IMR-90 (cell line): ENCODE data around the gene PROM2. TPM values are rescaled to one million over a fixed set of nuclear protein-coding genes. Genes with fewer than 3 reads are reported as not detected.

ENCODE experiments used
- ATAC-seq: fragments of 200-7000 bp; cut with Tn5 transposase; 2 replicates; pipeline ENCODE4 v1.9.1; 2020; ENCODE audit warnings: low read depth, mild to moderate bottlenecking, moderate library complexity
- BruUV-seq: library from RNA; stranded (reverse); fragments of 400-500 nt; replicated peaks from 2 replicates; lab custom pipeline; 2021; lab: Mats Ljungman, UMichigan
- CTCF ChIA-PET: fragments of 300-600 bp; formaldehyde crosslinking; extraction: SDS; loops from one replicate; lab custom pipeline; 2021; ENCODE audit warnings: antibody characterized with exemption; lab: Yijun Ruan, JAX
- POLR2A ChIA-PET: fragments of 300-600 bp; sonication (Branson Sonifier 250); formaldehyde crosslinking; loops from one replicate; lab custom pipeline; 2022; ENCODE audit warnings: antibody characterized with exemption; ENCODE audit not compliant: unreplicated experiment; lab: Charles Lee
- DNase-seq: peaks from one replicate; pipeline ENCODE4 v3.0.0; 2013
- H2AFZ ChIP-seq: replicated peaks from 2 replicates; pipeline ENCODE3; 2013; ENCODE audit warnings: low read length, mild to moderate bottlenecking; ENCODE audit not compliant: poor library complexity
- H2AK5ac ChIP-seq: 2 replicates; pipeline ENCODE4 v1.6.1; 2013; ENCODE audit warnings: low read depth, low read length, inconsistent platforms
- H2AK9ac ChIP-seq: replicated peaks from 2 replicates; pipeline ENCODE3; 2013; ENCODE audit warnings: mild to moderate bottlenecking, low read depth, low read length, moderate library complexity; ENCODE audit not compliant: poor library complexity
- H2BK120ac ChIP-seq: 2 replicates; pipeline ENCODE4 v1.6.1; 2013; ENCODE audit warnings: low read depth, low read length, inconsistent platforms
- H2BK15ac ChIP-seq: 3 replicates; pipeline ENCODE4 v1.6.1; 2013; ENCODE audit warnings: low read depth, low read length, inconsistent platforms
- H2BK20ac ChIP-seq: 2 replicates; pipeline ENCODE4 v1.6.1; 2013; ENCODE audit warnings: low read depth, mild to moderate bottlenecking, inconsistent platforms, low read length, moderate library complexity
- H2BK5ac ChIP-seq: 2 replicates; pipeline ENCODE4 v1.6.1; 2013; ENCODE audit warnings: mild to moderate bottlenecking, low read depth, low read length, inconsistent platforms; ENCODE audit not compliant: poor library complexity, severe bottlenecking
- H3K14ac ChIP-seq: replicated peaks from 2 replicates; pipeline ENCODE4 v1.6.1; 2013; ENCODE audit warnings: low read depth, low read length, inconsistent platforms
- H3K18ac ChIP-seq: 2 replicates; pipeline ENCODE4 v1.6.1; 2013; ENCODE audit warnings: low read depth, low read length, control low read depth
- H3K23ac ChIP-seq: 2 replicates; pipeline ENCODE4 v1.6.1; 2013; ENCODE audit warnings: low read depth, low read length, inconsistent platforms
- H3K27ac ChIP-seq: 2 replicates; pipeline ENCODE4 v1.5.1; 2013; ENCODE audit warnings: mild to moderate bottlenecking, control low read depth, low read length; ENCODE audit not compliant: insufficient read depth
- H3K27me3 ChIP-seq: 2 replicates; pipeline ENCODE4 v1.6.1; 2013; ENCODE audit warnings: low read length; ENCODE audit not compliant: control insufficient read depth, insufficient read depth
- H3K36me3 ChIP-seq: 2 replicates; pipeline ENCODE4 v1.6.1; 2013; ENCODE audit warnings: low read length, mixed read lengths; ENCODE audit not compliant: control insufficient read depth, insufficient read depth
- H3K4ac ChIP-seq: 2 replicates; pipeline ENCODE4 v1.6.1; 2013; ENCODE audit warnings: low read depth, low read length, inconsistent platforms
- H3K4me1 ChIP-seq: 2 replicates; pipeline ENCODE4 v1.6.1; 2013; ENCODE audit warnings: low read length, mixed read lengths; ENCODE audit not compliant: control insufficient read depth, insufficient read depth
- H3K4me2 ChIP-seq: 2 replicates; pipeline ENCODE4 v1.6.1; 2013; ENCODE audit warnings: low read depth, mild to moderate bottlenecking, control low read depth, low read length, moderate library complexity
- H3K4me3 ChIP-seq: 2 replicates; pipeline ENCODE4 v1.5.1; 2013; ENCODE audit warnings: low read depth, mild to moderate bottlenecking, control low read depth, low read length, moderate library complexity; ENCODE audit not compliant: insufficient read depth
- H3K56ac ChIP-seq: 2 replicates; pipeline ENCODE4 v1.6.1; 2013; ENCODE audit warnings: low read length, inconsistent platforms; ENCODE audit not compliant: insufficient read depth; ENCODE audit errors: extremely low read depth
- H3K79me1 ChIP-seq, 2 experiments: 2 replicates each; pipeline ENCODE4 v1.6.1; 2013; ENCODE audit warnings: low read length in 2 of 2, inconsistent platforms in 1 of 2, low read depth in 1 of 2
- H3K9ac ChIP-seq: 2 replicates; pipeline ENCODE4 v1.6.1; 2013; ENCODE audit warnings: low read depth, low read length, control low read depth
- H3K9me1 ChIP-seq: 2 replicates; pipeline ENCODE4 v1.6.1; 2013; ENCODE audit warnings: low read length, inconsistent platforms; ENCODE audit not compliant: insufficient read depth
- H3K9me3 ChIP-seq: 2 replicates; pipeline ENCODE4 v1.6.1; 2013; ENCODE audit warnings: low read length; ENCODE audit not compliant: control insufficient read depth, insufficient read depth
- H4K20me1 ChIP-seq: 2 replicates; pipeline ENCODE4 v1.6.1; 2013; ENCODE audit warnings: low read length, inconsistent platforms; ENCODE audit not compliant: insufficient read depth
- H4K5ac ChIP-seq: 2 replicates; pipeline ENCODE4 v1.6.1; 2013; ENCODE audit warnings: mild to moderate bottlenecking, low read depth, low read length, control low read depth
- H4K8ac ChIP-seq, 2 experiments: 2 replicates each; pipeline ENCODE4 v1.6.1; 2013; ENCODE audit warnings: low read depth in 2 of 2, low read length in 2 of 2, control low read depth in 1 of 2, inconsistent platforms in 1 of 2
- H4K91ac ChIP-seq: 2 replicates; pipeline ENCODE4 v1.6.1; 2013; ENCODE audit warnings: low read depth, low read length, inconsistent platforms; ENCODE audit not compliant: insufficient read depth
- BHLHE40 ChIP-seq: fragments of 150-350 bp; IDR thresholded peaks from 2 replicates; pipeline ENCODE4 v1.6.1; 2016; ENCODE audit warnings: mild to moderate bottlenecking, low read depth, low read length
- FOS ChIP-seq: fragments of 150-350 bp; IDR thresholded peaks from 2 replicates; pipeline ENCODE4 v1.6.1; 2016; ENCODE audit warnings: low read depth, low read length
- MAFK ChIP-seq: IDR thresholded peaks from 2 replicates; pipeline ENCODE4 v1.6.1; 2012; ENCODE audit warnings: low read depth, low read length, improper control_type of control experiment
- MXI1 ChIP-seq: IDR thresholded peaks from 2 replicates; pipeline ENCODE4 v1.6.1; 2012; ENCODE audit warnings: low read depth, mild to moderate bottlenecking, low read length, moderate library complexity, borderline replicate concordance
- POLR2A ChIP-seq: IDR thresholded peaks from 2 replicates; pipeline ENCODE4 v1.6.1; 2012; ENCODE audit warnings: mild to moderate bottlenecking, low read depth, low read length
- RCOR1 ChIP-seq: IDR thresholded peaks from 2 replicates; pipeline ENCODE4 v1.6.1; 2012; ENCODE audit warnings: mild to moderate bottlenecking, low read length, improper control_type of control experiment; ENCODE audit not compliant: insufficient replicate concordance
- WGBS, 2 experiments: methylation state at CpG; one replicate each; pipeline versions ENCODE4 v1.1.5 to v1.1.7; 2013; ENCODE audit warnings: missing lambda C conversion rate in 2 of 2; ENCODE audit not compliant: insufficient read length in 1 of 2; ENCODE audit errors: extremely low coverage in 2 of 2; 5-methylcytosine and 5-hydroxymethylcytosine counted together
- dilution Hi-C: fragments of 300-500 bp; cut with HindIII; formaldehyde crosslinking; loops from one replicate; pipeline ENCODE4 v1.14.3; 2018; ENCODE audit warnings: low sequenced_read_pairs; ENCODE audit not compliant: unreplicated experiment
- in situ Hi-C: fragments of 300-500 bp; cut with MboI; formaldehyde crosslinking; loops from 3 replicates; pipeline ENCODE4 v1.14.3; 2019; ENCODE audit warnings: low sequenced_read_pairs, inconsistent platforms, mixed read lengths
- intact Hi-C: fragments of 100-400 bp; cut with micrococcal nuclease; formaldehyde crosslinking; loops from 2 replicates; pipeline ENCODE4 v1.10.0; 2022
- polyA plus RNA-seq, 3 experiments: library from polyadenylated mRNA; depleted of rRNA; stranded (reverse); fragments of >200 nt; gene quantifications; 2 replicates each; pipeline ENCODE4 v1.2.3, GENCODE V29; 2012; ENCODE audit warnings: low replicate concordance in 1 of 3
- total RNA-seq: library from RNA; depleted of rRNA; stranded (reverse); fragments of >200 nt; gene quantifications from 2 replicates; pipeline ENCODE4 v1.2.3, GENCODE V29; 2012
- TF ChIP-seq, protein P1 (sequence below): fragments of 150-350 bp; IDR thresholded peaks from 2 replicates; pipeline ENCODE4 v1.6.1; 2017; ENCODE audit warnings: mild to moderate bottlenecking, antibody characterized with exemption, low read length, low read depth
- TF ChIP-seq, protein P2 (sequence below): conservative IDR thresholded peaks from 2 replicates; pipeline ENCODE4 v1.5.1; 2012; ENCODE audit warnings: mild to moderate bottlenecking, low read depth, low read length, improper control_type of control experiment

PROM2 gene
- total and polyA plus RNA-seq, 2 of the 4 experiments (the other 2 are of a cell fraction) = 0.26 TPM; not detected in 1

- Histone ChIP-seq H3K79me1 (no peaks in the 10 kb centered on the region), H3K36me3 (no peaks in the 10 kb centered on the region), H2AK5ac (no peak overlapping the region), H3K14ac (no peak overlapping the region), H3K27me3 (peaks cover 40% of the 10 kb centered on the region), H3K23ac (no peak overlapping the region), H3K9ac (no peak overlapping the region), H3K27ac (no peak overlapping the region), H2BK5ac (no peak overlapping the region), H3K4me2 (no peak overlapping the region), H2AK9ac (no peak overlapping the region), H4K8ac (no peak overlapping the region), H2AFZ (no peak overlapping the region), H3K4me3 (no peak overlapping the region), H3K4me1 (no peaks in the 10 kb centered on the region), H4K91ac (no peak overlapping the region), H3K56ac (no peak overlapping the region), H3K9me1 (no peaks in the 10 kb centered on the region), H2BK20ac (no peak overlapping the region), H4K5ac (no peak overlapping the region), H2BK120ac (no peak overlapping the region), H2BK15ac (no peak overlapping the region), H3K9me3 (no peaks in the 10 kb centered on the region), H3K18ac (no peak overlapping the region), H3K4ac (no peak overlapping the region), H4K20me1 (no peaks in the 10 kb centered on the region)
- ATAC-seq (no peak), DNase-seq (no peak)
- ChIA-PET POLR2A (no interaction called here), CTCF (no interaction called here)
- BruUV-seq = no TSS peak
- WGBS, 2 experiments = 70% methylated on average over 2 of the region's 17 CpGs; no CpG with 5 or more reads in 1 of the 2 experiments
- dilution Hi-C loops = no loop called here
- in situ Hi-C loops = no loop called here
- no peak for TF ChIP-seq FOS
- TF ChIP-seq BHLHE40 = no peak
- no peak for TF ChIP-seq MXI1
- TF ChIP-seq, protein P1, sequence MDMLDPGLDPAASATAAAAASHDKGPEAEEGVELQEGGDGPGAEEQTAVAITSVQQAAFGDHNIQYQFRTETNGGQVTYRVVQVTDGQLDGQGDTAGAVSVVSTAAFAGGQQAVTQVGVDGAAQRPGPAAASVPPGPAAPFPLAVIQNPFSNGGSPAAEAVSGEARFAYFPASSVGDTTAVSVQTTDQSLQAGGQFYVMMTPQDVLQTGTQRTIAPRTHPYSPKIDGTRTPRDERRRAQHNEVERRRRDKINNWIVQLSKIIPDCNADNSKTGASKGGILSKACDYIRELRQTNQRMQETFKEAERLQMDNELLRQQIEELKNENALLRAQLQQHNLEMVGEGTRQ = no peak
- TF ChIP-seq RCOR1 = no peak
- TF ChIP-seq, protein P2, sequence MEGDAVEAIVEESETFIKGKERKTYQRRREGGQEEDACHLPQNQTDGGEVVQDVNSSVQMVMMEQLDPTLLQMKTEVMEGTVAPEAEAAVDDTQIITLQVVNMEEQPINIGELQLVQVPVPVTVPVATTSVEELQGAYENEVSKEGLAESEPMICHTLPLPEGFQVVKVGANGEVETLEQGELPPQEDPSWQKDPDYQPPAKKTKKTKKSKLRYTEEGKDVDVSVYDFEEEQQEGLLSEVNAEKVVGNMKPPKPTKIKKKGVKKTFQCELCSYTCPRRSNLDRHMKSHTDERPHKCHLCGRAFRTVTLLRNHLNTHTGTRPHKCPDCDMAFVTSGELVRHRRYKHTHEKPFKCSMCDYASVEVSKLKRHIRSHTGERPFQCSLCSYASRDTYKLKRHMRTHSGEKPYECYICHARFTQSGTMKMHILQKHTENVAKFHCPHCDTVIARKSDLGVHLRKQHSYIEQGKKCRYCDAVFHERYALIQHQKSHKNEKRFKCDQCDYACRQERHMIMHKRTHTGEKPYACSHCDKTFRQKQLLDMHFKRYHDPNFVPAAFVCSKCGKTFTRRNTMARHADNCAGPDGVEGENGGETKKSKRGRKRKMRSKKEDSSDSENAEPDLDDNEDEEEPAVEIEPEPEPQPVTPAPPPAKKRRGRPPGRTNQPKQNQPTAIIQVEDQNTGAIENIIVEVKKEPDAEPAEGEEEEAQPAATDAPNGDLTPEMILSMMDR = no peak
- TF ChIP-seq MAFK = no peak
- TF ChIP-seq POLR2A = no peak
- intact Hi-C loops = no loop called here
Measured at GRCh38 chr2:95301876-95302641, 27.8 kb downstream of the PROM2 start.
